ENCODE measurements around the gene OLIG2. TPM values are rescaled to one million over a fixed set of nuclear protein-coding genes. Genes with fewer than 3 reads are reported as not detected.

Gene OLIG2
- not detected in 5 replicates for total RNA-seq (2022; extraction: Qiagen RNA extraction)

GRCh38 chr21:33025489-33026442, at the start of gene OLIG2:
Gene OLIG2, plus strand, starts transcription at chr21:33025935. Its CDS starts 928 bp downstream, at chr21:33026863.

GRCh38 chr21:33069994-33070743, 44.4 kb downstream of the OLIG2 start, which contains the start of gene OLIG1:
Gene OLIG1, plus strand, starts transcription at chr21:33070141. Its CDS starts 106 bp downstream, at chr21:33070247.

Other genes starting within 250 kb of the OLIG2 start
- gene OLIG1, start 44.2 kb downstream of the OLIG2 start, total RNA-seq (2022; extraction: Qiagen RNA extraction), result not detected in 5 replicates
- 14.6 to 16.3 TPM (median 15.4 TPM) in 5 replicates for gene IFNAR2, start 204.0 kb downstream of the OLIG2 start, total RNA-seq (2022; extraction: Qiagen RNA extraction)
- gene IL10RB, start 240.4 kb downstream of the OLIG2 start, total RNA-seq (2022; extraction: Qiagen RNA extraction), result 17.4 to 18.9 TPM (median 18.4 TPM) in 5 replicates